ENCODE measurements around the gene TYW1. TPM values are rescaled to one million over a fixed set of nuclear protein-coding genes. Genes with fewer than 3 reads are reported as not detected.
"Not testable (repeated sequence)": the region's sequence is repeated elsewhere in the genome, so short reads cannot be mapped to it uniquely, and the experiment has no call there.

TYW1 gene
- total and polyA plus RNA-seq, 2 of the 8 experiments (the other 6 are each of a cell fraction or from before 2014, with no cell fraction given) = 8.8 to 16.2 TPM

GRCh38 chr7:66978312-66978711 is 18.3 kb upstream of the TYW1 start:
- H3K27me3 ChIP-seq (replicated peaks in 1 of 4; ENCODE audit: control insufficient read depth in 3 of 4, extremely low read depth in 1 of 4, insufficient read depth in 3 of 4, low read length in 3 of 4); H3K4me1 ChIP-seq (replicated peaks in 1 of 4; ENCODE audit: control insufficient read depth in 3 of 4, insufficient read depth in 4 of 4, low read length in 3 of 4); H3K23ac ChIP-seq (ENCODE audit: insufficient read length); H3K9me3 ChIP-seq (ENCODE audit: insufficient read depth in 2 of 2, low read depth in 1 of 2, low read length in 1 of 2); H4K8ac ChIP-seq (ENCODE audit: extremely low read depth, insufficient read depth, low read length); H2BK15ac ChIP-seq (ENCODE audit: low read length); DNase-seq (ENCODE audit: low read depth in 1 of 2, low spot score in 2 of 2); H3K36me3 ChIP-seq (ENCODE audit: control insufficient read depth in 2 of 4, insufficient read depth in 4 of 4, low read length in 3 of 4); H2AFZ ChIP-seq (ENCODE audit: low read length); H3K14ac ChIP-seq (ENCODE audit: insufficient read length); H3K9ac ChIP-seq (replicated peaks in 1 of 4; ENCODE audit: extremely low read depth in 1 of 4, low read depth in 3 of 4, low read length in 3 of 4); H2BK20ac ChIP-seq (ENCODE audit: low read length); H3K79me1 ChIP-seq (ENCODE audit: low read depth, low read length); H4K20me1 ChIP-seq (replicated peaks in 1 of 2; ENCODE audit: control insufficient read depth in 1 of 2, insufficient read depth in 2 of 2, low read length in 2 of 2); H3K79me2 ChIP-seq (ENCODE audit: control insufficient read depth in 1 of 2, insufficient read depth in 2 of 2, low read length in 2 of 2); H3K4me3 ChIP-seq (ENCODE audit: extremely low read depth in 1 of 4, insufficient read depth in 2 of 4, low read depth in 3 of 4, low read length in 4 of 4); H4K5ac ChIP-seq (ENCODE audit: insufficient read length, low read depth, low read length); H2BK5ac ChIP-seq (ENCODE audit: low read depth, low read length); H2AK5ac ChIP-seq (ENCODE audit: low read depth, low read length); H4K91ac ChIP-seq (replicated peaks; ENCODE audit: insufficient read length, low read length); H3K4ac ChIP-seq (replicated peaks; ENCODE audit: insufficient read length, low read depth, low read length); H3K4me2 ChIP-seq (ENCODE audit: insufficient read depth in 1 of 2, low read depth in 2 of 2, low read length in 2 of 2); H3K18ac ChIP-seq (ENCODE audit: extremely low read depth, low read length); H3K23me2 ChIP-seq (ENCODE audit: low read depth, low read length); H3K56ac ChIP-seq (replicated peaks; ENCODE audit: insufficient read length, low read depth, low read length); H3K27ac ChIP-seq (ENCODE audit: low read depth, low read length); H2BK12ac ChIP-seq (ENCODE audit: low read depth, low read length); H2BK120ac ChIP-seq (replicated peaks; ENCODE audit: low read depth, low read length): not testable (repeated sequence)
- ChIA-PET POLR2A (ENCODE audit: partially characterized antibody) (interaction anchor here (0.6 kb wide), 1 partner anchor 498 kb away, joined by 3 read pairs; no protein-coding TSS in a partner anchor), CTCF (ENCODE audit: partially characterized antibody) (interaction anchor here (1.1 kb wide), 1 partner anchor 16 kb away, joined by 3 read pairs; no protein-coding TSS in a partner anchor)
- FAIRE-seq = peak; percentile 57
- 94% methylated on average over 4 of the region's 5 CpGs; no CpG with 5 or more reads in 1 of the 2 experiments for WGBS, 2 experiments (ENCODE audit: extremely low coverage in 1 of 2, insufficient coverage in 1 of 2, insufficient read length in 1 of 2, insufficient replicate concordance in 2 of 2, low coverage in 1 of 2, low lambda C conversion rate in 2 of 2, missing lambda C conversion rate in 1 of 2)

DNA sequence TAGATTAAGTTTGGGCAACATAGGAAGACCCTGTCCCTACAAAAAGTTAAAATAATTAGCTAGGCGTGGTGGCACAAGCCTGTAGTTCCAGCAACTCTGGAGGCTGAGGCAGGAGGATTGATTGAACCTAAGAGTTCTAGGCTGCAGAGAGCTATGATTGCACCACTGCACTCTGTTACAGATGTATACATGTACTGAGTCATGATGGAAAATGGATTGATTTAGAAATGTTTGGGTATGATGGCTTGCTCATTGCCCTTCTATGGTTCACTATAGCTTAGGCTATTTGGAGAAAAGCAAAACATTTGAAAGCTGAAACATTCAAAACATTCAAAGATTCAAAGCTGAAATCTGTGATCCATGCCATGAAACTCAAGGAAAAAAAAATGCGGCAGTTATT is 17.6 kb upstream of the TYW1 start:
- not testable (repeated sequence) for H3K14ac ChIP-seq (ENCODE audit: insufficient read length); H4K20me1 ChIP-seq (replicated peaks in 1 of 2; ENCODE audit: control insufficient read depth in 1 of 2, insufficient read depth in 2 of 2, low read length in 2 of 2); H3K79me2 ChIP-seq (ENCODE audit: control insufficient read depth in 1 of 2, insufficient read depth in 2 of 2, low read length in 2 of 2); H3K27me3 ChIP-seq (replicated peaks in 1 of 4; ENCODE audit: control insufficient read depth in 3 of 4, extremely low read depth in 1 of 4, insufficient read depth in 3 of 4, low read length in 3 of 4); H2BK20ac ChIP-seq (ENCODE audit: low read length); H4K5ac ChIP-seq (ENCODE audit: insufficient read length, low read depth, low read length); H3K9ac ChIP-seq (replicated peaks in 1 of 4; ENCODE audit: extremely low read depth in 1 of 4, low read depth in 3 of 4, low read length in 3 of 4); H3K27ac ChIP-seq (ENCODE audit: low read depth, low read length); H3K9me3 ChIP-seq (ENCODE audit: insufficient read depth in 2 of 2, low read depth in 1 of 2, low read length in 1 of 2); H2BK15ac ChIP-seq (ENCODE audit: low read length); H3K18ac ChIP-seq (ENCODE audit: extremely low read depth, low read length); H2BK120ac ChIP-seq (replicated peaks; ENCODE audit: low read depth, low read length); H2BK5ac ChIP-seq (ENCODE audit: low read depth, low read length); DNase-seq (ENCODE audit: low read depth in 1 of 2, low spot score in 2 of 2); H2BK12ac ChIP-seq (ENCODE audit: low read depth, low read length); H3K23ac ChIP-seq (ENCODE audit: insufficient read length); H3K79me1 ChIP-seq (ENCODE audit: low read depth, low read length); H3K4me2 ChIP-seq (ENCODE audit: insufficient read depth in 1 of 2, low read depth in 2 of 2, low read length in 2 of 2); H4K8ac ChIP-seq (ENCODE audit: extremely low read depth, insufficient read depth, low read length); H3K4me3 ChIP-seq (ENCODE audit: extremely low read depth in 1 of 4, insufficient read depth in 2 of 4, low read depth in 3 of 4, low read length in 4 of 4); H3K56ac ChIP-seq (replicated peaks; ENCODE audit: insufficient read length, low read depth, low read length); H2AK5ac ChIP-seq (ENCODE audit: low read depth, low read length); H2AFZ ChIP-seq (ENCODE audit: low read length); H3K4me1 ChIP-seq (replicated peaks in 1 of 4; ENCODE audit: control insufficient read depth in 3 of 4, insufficient read depth in 4 of 4, low read length in 3 of 4); H3K36me3 ChIP-seq (ENCODE audit: control insufficient read depth in 2 of 4, insufficient read depth in 4 of 4, low read length in 3 of 4); H3K4ac ChIP-seq (replicated peaks; ENCODE audit: insufficient read length, low read depth, low read length); H3K23me2 ChIP-seq (ENCODE audit: low read depth, low read length); H4K91ac ChIP-seq (replicated peaks; ENCODE audit: insufficient read length, low read length)
- 89% methylated on average over 2 of the region's 2 CpGs; no CpG with 5 or more reads in 1 of the 2 experiments for WGBS, 2 experiments (ENCODE audit: extremely low coverage in 1 of 2, insufficient coverage in 1 of 2, insufficient read length in 1 of 2, insufficient replicate concordance in 2 of 2, low coverage in 1 of 2, low lambda C conversion rate in 2 of 2, missing lambda C conversion rate in 1 of 2)
- peak; percentile 24 for FAIRE-seq
- ChIA-PET POLR2A (ENCODE audit: partially characterized antibody) (interaction anchor here (0.6 kb wide), 2 partner anchors 499 to 1005 kb away, joined by 3 to 4 read pairs; no protein-coding TSS in a partner anchor), CTCF (ENCODE audit: partially characterized antibody) (interaction anchor here (0.9 kb wide), 1 partner anchor 169 kb away, joined by 3 read pairs; no protein-coding TSS in a partner anchor)

All from H1 (cell line).